Cardiac muscle cell (in vitro differentiated cells and primary cell): ENCODE data around the gene RNASE11. TPM values are rescaled to one million over a fixed set of nuclear protein-coding genes. Genes with fewer than 3 reads are reported as not detected.
"Not testable (repeated sequence)": the region's sequence is repeated elsewhere in the genome, so short reads cannot be mapped to it uniquely, and the experiment has no call there.

Source experiments
- DNase-seq, 2 donors: peaks; one replicate each; pipeline versions ENCODE4 v3.0.0 to v3.0.0-alpha.2; 2010 to 2017; ENCODE audit warnings: low read depth in 1 of 2, low spot score in 1 of 2
- H3K27ac ChIP-seq: fragments of 200-600 bp; sonication (generic); 2 replicates; pipeline ENCODE4 v1.5.1; 2016
- H3K27me3 ChIP-seq: fragments of 200-600 bp; sonication (generic); 2 replicates; pipeline ENCODE4 v1.6.0; 2016; ENCODE audit warnings: control low read depth
- H3K36me3 ChIP-seq: fragments of 200-600 bp; sonication (generic); 2 replicates; pipeline ENCODE4 v1.5.1; 2016; ENCODE audit warnings: control low read depth
- H3K4me1 ChIP-seq: fragments of 200-600 bp; sonication (generic); 2 replicates; pipeline ENCODE4 v1.8.1; 2017; ENCODE audit warnings: low read depth, mild to moderate bottlenecking, mixed run types
- H3K4me3 ChIP-seq: fragments of 200-600 bp; sonication (generic); 2 replicates; pipeline ENCODE4 v1.5.1; 2016; ENCODE audit warnings: mild to moderate bottlenecking
- H3K9me3 ChIP-seq: fragments of 200-600 bp; sonication (generic); 2 replicates; pipeline ENCODE4 v1.5.1; 2017; ENCODE audit warnings: low read depth, mild to moderate bottlenecking, control low read depth
- CTCF ChIP-seq: IDR thresholded peaks from 2 replicates; pipeline ENCODE4 v1.5.1; 2012; ENCODE audit warnings: low read depth, mild to moderate bottlenecking, low read length
- polyA plus RNA-seq: library from polyadenylated mRNA; unstranded; fragments of >200 nt; fragmentation: Nextera tagmentation; extraction: Ambion mirVana; gene quantifications from 2 replicates; pipeline ENCODE4 v1.2.1, GENCODE V29; 2016
- total RNA-seq: library from RNA; depleted of rRNA; stranded (reverse); fragments of >200 nt; gene quantifications from 2 replicates; pipeline ENCODE4 v1.2.3, GENCODE V29; 2016

RNASE11 gene
- total and polyA plus RNA-seq, 2 experiments from 2014 or later: not detected

- Histone ChIP-seq H3K27ac (no peak overlapping the region), H3K4me3 (peak overlapping the region; percentile 31), H3K4me1 (no peaks in the 10 kb centered on the region), H3K36me3 (no peaks in the 10 kb centered on the region), H3K27me3 (peaks cover 67% of the 10 kb centered on the region), H3K9me3 (no peaks in the 10 kb centered on the region)
- peak; percentile 49 to 82 for DNase-seq
- TF ChIP-seq CTCF: no peak
Observed at GRCh38 chr14:20624495-20625070, 36.8 kb upstream of the RNASE11 start.

- Histone ChIP-seq H3K9me3 (no peaks in the 10 kb centered on the region), H3K4me1 (no peaks in the 10 kb centered on the region), H3K27me3 (peaks cover 60% of the 10 kb centered on the region), H3K36me3 (no peaks in the 10 kb centered on the region), H3K4me3 (no peak overlapping the region), H3K27ac (no peak overlapping the region)
- TF ChIP-seq CTCF: no peak
- no peak for DNase-seq
Observed at GRCh38 chr14:20623798-20624197, 36.0 kb upstream of the RNASE11 start.

GRCh38 chr14:20622816-20623291 lies 35.1 kb upstream of the RNASE11 start:
- Histone ChIP-seq H3K4me1 (no peaks in the 10 kb centered on the region), H3K36me3 (no peaks in the 10 kb centered on the region), H3K4me3 (no peak overlapping the region), H3K27me3 (peaks cover 50% of the 10 kb centered on the region), H3K27ac (no peak overlapping the region), H3K9me3 (no peaks in the 10 kb centered on the region)
- TF ChIP-seq CTCF: no peak
- DNase-seq: no peak

- Histone ChIP-seq H3K4me1 (no peaks in the 10 kb centered on the region), H3K27ac (no peak overlapping the region), H3K27me3 (peaks cover 31% of the 10 kb centered on the region), H3K36me3 (no peaks in the 10 kb centered on the region), H3K4me3 (no peak overlapping the region), H3K9me3 (no peaks in the 10 kb centered on the region)
- no peak for DNase-seq
- TF ChIP-seq CTCF: no peak
Observed at GRCh38 chr14:20620798-20621478, 33.1 kb upstream of the RNASE11 start.

GRCh38 chr14:20619688-20620087 lies 31.9 kb upstream of the RNASE11 start:
- not testable (repeated sequence) for H3K9me3 ChIP-seq, H3K36me3 ChIP-seq, H3K4me1 ChIP-seq, H3K4me3 ChIP-seq, DNase-seq, H3K27ac ChIP-seq
- peaks cover 18% of the 10 kb centered on the region for H3K27me3 ChIP-seq

- H3K4me1 ChIP-seq: peaks cover 5% of the 10 kb centered on the region
- peaks cover 8% of the 10 kb centered on the region for H3K27me3 ChIP-seq
- TF ChIP-seq CTCF: no peak
- no peak overlapping the region for H3K4me3 ChIP-seq
- no peaks in the 10 kb centered on the region for H3K9me3 ChIP-seq
- DNase-seq: no peak
- H3K27ac ChIP-seq: no peak overlapping the region
- H3K36me3 ChIP-seq: no peaks in the 10 kb centered on the region
Observed at GRCh38 chr14:20618271-20618749, 30.5 kb upstream of the RNASE11 start.
